Astrocyte (in vitro differentiated cells and primary cell): ENCODE results near the gene SPDYE2.
"Not testable (repeated sequence)": the region's sequence is repeated elsewhere in the genome, so short reads cannot be mapped to it uniquely, and the experiment has no call there.

Experiments
- CTCF ChIP-seq: IDR thresholded peaks from 2 replicates; pipeline ENCODE4 v1.5.1; 2011; ENCODE audit warnings: low read depth, mild to moderate bottlenecking, inconsistent platforms, low read length, moderate library complexity; ENCODE audit not compliant: insufficient read depth
- EZH2 ChIP-seq: IDR thresholded peaks from 2 replicates; pipeline ENCODE4 v1.6.1; 2012; ENCODE audit warnings: mild to moderate bottlenecking, low read length, inconsistent platforms; ENCODE audit not compliant: insufficient read depth

- not testable (repeated sequence) for TF ChIP-seq CTCF, EZH2
Measured at GRCh38 chr7:102515889-102516288, 35.1 kb upstream of the SPDYE2 start.
